ENCODE measurements around the gene MACROD2.

Gene MACROD2

DNA sequence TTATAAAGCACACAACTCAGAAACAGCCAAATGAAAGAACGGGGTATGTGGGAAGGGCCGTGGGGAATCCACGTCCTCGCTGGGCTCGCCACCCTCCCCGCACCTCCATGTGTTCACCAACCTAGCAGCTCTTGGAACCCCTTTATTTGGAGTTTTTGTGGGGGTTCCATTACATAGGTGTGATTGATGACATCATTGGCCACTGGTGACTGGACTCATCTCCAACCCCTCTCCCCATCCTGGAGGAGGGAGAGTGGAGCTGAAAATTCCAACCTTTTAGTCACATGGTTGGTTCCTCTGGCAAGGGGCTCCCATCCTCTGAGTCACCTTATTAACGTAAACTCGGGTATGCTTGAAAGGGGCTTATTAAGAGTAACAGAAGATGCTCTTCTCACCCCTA lies 934.1 kb downstream of the MACROD2 start:
- no peak for DNase-seq

DNA sequence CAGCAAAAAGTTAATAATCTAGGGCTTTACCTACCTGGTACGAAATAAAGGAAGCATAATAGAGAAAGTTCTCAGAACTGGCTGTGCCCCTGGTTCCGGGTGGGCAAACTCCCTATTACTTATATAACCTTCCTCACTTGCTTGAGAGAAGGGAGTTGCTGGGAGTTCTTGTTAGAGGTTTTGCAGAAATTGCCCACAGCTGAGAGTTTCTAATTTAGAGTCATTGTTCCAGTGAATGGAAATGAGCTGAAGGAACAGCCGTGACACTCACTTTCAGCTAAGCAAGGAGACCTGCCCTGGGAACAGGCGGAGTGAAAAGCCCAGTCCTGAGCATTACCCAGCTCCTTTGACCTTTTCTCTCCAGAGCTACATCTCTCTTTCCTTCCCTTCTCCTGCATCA lies 936.7 kb downstream of the MACROD2 start:
- no peak for DNase-seq

DNA sequence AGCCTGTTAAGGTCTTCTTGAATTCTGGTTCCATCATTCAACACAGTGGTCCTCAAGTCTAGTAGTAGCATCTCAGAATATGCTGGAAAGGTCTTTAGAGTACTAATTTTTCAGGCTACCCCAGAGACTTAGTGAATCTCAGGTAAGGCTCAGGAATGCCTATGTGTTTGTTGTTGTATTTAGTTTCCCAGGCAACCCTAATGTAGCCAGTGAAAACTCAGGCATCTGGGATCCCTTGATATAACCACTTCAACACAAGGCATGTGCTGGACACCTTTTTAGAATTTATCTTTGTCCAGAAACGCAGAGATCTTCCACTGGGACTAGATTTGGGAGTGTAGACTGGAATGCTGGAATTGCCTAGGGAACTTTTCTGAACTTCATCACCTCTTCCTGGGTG lies 940.0 kb downstream of the MACROD2 start:
- no peak for DNase-seq

DNA sequence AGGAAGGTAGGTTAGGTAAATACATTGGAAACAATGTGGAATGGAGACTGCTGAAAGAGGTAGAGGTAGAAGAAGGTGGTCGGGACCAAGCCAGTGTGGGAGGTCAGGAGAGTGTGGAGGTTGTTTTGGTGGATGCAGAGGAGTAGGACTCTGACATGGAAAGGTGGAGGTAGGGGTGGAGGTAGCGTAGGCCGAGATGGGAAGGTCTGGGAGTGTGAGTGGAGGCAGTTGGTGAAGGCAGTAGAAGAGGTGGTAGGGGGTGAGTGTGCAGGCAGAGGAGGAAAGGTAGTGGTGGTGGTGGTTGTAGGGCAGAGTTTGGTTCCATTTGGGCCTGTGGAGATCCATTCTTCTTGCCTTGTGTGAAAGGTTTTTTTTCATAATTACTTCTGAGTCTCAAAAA lies 941.7 kb downstream of the MACROD2 start:
- no peak for DNase-seq

DNA sequence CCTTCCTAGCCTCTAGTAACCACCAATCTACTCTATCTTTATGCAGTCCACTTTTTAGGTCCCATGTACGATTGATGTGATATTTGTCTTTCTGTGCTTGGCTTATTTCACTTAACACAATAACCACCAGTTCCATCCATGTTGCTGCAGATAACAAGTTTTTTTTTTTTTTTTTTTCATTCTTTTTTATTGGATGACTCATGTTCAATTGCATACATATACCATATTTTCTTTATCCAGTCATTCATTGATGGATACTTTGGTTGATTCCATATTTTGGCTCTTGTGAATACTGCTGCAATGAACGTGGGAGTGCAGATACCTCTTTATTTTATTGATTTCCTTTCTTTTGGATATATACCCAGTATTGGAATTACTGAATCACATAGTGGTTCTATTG lies 942.5 kb downstream of the MACROD2 start:
- DNase-seq = no peak

DNA sequence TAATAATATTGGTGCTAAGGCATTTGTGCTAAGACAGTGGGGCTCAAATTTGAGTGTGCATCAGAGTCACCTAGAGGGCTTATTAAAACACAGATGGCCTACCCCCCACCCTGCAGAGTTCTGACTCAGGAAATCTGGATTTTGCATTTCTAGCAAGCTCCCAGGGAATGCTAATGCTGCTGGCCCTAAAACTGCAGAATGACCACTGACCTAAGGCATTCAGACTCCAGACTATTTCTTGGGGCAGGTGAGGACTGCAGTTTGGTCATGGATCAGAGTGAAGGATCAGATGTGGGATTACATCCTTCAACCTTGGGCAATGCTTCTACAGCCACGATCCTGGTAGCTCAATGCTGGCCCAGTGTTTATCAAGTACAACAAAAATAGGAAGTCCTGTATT lies 952.2 kb downstream of the MACROD2 start:
- no peak for DNase-seq

DNA sequence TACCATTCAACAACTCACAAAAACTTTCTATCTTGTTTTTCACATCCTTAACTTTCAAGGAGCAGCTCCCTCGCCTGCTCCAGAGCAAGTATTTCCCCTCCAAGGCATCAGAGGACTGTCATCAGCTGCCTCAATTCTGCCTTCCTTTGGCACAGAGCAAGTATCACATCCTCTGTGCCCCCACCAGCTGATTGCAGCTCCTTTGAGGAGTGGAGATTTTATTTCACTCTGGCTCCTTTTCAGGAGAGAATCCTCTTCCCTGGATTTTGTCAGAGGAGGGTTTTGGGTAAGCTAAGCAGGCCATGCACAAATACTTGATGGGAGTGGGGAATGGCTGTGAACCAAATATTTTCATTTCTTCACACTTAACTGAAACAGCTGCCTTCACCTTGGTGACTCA lies 952.6 kb downstream of the MACROD2 start:
- no peak for DNase-seq

DNA sequence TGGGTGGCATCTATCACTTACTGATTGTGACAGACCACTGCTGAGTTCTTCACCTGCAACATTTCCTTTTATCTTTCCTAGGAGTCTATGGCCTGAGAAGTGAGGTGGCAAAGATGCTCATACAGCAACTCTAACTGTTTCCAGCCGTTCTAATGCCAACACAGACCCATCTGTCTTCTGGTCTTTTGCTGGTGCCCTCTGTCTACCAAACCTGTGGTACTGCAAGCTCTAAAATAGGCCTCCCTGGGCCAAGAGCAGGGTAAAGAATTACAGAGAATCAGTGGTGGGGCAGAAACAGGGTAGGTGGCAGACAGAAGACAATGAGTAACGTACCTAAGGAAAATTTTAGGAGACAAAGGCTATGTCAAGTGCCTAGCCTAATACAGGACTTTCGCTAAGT lies 953.1 kb downstream of the MACROD2 start:
- no peak for DNase-seq

DNA sequence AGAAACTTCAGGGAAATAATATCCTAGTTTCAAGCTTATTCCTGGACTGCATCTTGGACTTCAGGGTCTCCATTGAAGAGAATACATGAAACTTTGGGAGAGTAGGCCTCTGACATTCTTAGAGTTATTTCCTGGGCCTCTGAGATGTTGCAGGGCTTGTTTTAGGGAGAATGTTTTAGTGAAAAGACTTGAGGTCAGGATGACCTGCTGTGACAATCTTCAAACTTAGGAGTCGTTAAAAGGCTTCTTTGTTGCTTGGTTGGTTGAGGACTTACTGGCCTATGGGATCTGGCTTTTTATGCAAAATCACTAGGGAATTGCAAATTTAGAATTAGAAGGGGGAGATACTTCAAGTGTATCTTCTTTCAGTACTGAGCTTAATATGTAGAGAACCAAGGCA lies 955.3 kb downstream of the MACROD2 start:
- no peak for DNase-seq

DNA sequence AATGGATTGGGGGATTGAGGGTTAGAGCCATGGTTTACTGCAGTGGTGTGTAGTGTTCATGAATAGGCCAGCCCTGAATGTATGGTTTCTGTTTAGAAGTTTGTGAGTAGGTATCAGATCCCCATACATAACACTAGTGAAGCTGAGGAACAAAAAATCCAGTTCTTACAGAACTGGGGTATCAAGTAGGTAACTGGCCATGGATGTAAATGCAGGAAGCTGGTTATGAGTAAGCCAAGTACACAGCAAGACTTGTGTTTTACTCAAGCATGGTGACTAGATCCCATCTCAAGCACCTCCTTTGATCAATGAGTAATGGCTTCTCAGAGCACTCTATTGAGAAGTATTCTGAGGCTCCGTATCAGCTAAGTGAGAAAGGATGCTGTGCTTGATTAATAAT lies 955.8 kb downstream of the MACROD2 start:
- no peak for DNase-seq

DNA sequence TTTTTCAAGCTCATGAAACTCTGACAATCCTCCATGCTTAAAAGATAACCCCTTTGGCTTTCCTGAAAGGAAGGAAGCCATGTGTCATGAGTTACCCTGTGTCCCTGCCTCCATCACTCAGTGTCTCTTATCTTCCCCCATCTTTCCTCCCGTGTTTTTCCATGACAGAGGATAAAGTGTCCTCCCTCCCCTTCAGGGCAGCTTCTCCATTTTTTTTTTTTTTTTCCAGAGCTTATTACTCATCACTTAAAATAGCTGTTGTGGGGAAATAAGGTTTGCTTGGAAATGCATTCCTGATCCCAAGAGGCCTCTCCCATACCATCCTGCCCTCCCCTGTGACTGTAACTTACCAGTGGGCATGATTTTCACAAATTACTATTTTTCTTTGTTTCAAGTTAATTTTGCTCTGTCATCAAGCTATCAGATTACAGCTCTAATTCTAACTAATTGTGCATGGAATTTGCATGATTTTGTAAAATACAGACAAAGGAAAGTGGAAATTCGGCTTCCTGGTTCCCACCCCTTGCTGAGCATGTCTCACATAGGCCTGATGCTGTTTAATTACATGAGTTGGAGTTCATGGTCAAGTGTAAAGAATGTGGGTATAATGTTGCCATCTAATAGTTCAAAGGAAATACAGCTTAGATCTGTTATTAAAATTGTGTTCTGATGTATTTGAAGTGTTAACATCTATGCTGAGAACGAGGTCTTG lies 956.5 kb downstream of the MACROD2 start:
- DNase-seq = no peak

DNA sequence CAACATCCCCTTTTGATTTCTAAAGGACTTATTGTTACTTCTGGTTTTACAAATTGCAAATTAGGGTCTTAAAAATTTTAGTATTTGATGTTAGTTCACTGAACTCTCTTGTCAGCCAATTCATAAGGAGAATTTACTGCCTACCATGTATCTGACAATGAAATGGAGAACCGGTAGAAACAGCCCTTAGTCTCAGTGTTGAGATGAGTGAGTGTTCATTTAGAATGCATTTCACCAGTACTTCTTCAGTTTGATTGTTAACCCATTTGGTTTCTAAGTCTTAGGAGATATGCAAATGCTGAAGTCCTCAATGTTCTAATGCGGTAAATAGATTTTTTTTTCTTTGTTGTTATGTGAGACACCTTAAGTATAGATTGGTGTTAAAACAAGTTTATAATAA lies 958.4 kb downstream of the MACROD2 start:
- DNase-seq = no peak

DNA sequence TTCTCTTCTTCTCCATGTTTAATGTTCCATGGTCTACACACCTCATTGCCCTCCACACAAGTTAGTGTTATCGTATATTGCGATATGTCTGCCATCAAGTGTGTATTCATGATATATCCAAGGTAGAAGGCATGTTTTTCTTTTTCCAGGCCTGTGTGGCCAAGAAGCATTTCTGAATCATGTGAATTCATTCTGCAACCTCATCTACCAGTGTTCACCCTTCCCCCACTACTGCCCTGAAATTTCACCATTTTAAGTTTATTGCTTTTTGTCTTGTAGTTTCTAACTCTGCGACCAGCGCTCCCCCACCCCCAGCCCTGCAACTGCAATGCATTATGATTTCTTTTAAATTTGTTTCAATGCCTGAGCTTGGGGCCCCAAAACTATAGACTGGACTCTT lies 960.1 kb downstream of the MACROD2 start:
- no peak for DNase-seq

DNA sequence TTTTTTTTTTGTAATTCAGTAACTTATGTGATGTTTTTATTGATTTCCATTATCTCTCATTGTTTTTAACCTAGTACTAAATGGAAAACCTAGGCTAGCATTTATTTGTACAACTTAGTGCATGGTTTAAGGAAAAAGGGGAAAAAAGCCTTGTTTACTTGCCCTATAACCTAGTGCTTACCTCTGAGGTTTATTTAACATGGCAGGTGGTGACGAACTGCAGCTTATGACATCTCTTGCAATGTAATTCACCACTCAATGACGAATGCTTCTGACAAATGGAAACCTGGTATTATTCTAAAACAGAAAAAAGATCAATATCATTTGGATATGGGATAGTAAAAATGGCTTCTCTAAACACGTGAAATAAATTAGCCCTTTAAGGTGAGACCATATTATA lies 960.7 kb downstream of the MACROD2 start:
- DNase-seq = no peak

DNA sequence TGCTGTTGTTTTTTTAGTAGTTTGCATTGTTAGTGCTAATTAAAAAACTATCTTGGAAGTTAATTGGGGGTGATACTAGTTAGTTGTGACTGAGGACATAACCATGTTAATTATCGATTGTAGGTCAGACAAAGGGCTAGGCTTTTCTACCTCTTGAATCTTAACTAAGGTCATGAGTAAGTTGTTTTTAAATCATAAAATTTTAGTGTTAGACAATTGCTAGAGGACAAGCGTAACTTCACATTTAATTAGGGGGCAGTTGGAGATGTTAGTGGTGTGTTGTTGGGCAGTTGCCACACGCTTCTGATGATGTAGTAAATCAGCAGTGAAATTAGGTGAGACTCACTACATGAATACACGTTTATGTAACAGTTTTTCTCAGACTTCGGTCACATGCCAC lies 961.2 kb downstream of the MACROD2 start:
- no peak for DNase-seq

DNA sequence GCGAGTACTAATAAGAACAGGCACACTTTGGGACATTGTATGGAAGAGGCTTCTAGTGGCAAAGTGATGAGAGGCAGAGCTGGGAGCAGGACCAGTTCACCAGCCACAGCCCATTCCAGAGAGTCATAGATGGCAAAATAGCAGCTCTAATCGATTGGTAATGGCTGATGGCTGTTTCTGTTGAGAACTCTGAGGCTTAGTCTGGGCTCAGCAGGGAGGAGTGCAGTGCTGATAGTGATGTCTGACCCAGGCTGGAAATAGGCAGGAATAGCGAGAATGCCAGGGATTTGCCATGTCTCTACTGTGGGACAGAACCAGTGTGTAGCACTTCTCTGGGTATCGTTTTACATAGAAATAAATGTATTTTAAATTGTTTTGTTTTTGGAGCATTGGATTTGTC lies 962.1 kb downstream of the MACROD2 start:
- DNase-seq = no peak

DNA sequence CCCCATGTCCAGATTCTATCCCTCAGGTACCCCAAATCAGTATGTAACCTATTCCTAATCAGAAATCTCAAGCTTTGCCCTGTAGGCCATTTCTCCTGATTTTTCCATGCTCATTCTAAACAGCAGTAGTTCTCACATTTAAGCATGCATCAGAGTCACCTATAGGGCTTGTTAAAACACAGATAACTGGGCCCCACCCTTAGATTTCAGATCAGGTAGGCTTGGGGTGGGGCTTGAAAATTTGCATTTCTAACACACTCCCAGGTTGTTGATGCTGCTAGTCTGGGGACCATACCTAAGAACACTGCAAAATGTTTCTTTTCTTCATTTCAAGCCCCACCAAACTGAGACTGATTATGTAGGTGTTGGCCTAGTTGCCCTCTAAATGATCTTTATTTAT lies 963.3 kb downstream of the MACROD2 start:
- DNase-seq = no peak

DNA sequence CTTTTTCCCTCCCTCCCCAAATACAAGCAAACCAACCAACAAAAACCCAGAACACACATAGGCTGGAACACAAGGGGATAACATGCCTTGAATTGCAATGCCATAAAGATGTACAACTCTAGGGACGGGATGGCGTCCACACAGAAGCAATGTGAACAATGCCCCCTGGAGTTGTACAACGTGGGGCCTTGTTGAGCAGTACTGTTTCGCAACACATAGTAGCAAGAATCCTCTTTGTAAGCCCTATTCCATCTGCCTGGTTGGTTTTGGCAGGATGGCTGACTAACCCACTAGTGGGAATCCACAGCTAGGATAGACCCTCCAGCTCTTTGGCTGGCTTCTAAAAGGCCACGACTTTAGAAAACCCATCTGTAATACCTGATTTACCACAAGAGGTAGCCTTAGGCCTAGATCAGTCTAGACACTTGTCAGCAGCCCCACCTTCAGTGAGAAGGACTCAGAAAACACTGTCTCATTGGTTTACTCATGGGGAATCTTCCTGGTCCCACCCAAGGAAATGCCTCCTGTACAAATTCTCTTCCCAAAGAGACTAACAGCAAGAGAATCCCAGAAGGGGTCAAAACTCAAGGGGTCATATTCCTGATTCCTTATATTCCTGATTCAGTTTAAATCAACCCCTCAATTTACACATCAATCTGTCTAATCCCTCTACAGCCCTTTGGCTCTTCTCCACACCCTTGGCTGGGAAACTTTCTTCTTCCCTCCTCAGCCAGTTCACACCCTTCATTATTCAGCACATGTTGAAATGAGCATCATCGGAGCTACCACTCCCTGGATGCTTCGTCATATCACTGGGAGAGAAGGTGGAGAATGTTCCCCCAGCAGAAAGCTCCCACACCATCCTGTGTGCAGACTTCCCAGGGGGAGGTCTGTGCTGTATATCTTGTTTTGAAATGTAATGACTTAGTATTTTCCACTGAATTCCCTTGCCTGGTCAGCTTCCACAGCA lies 964.5 kb downstream of the MACROD2 start:
- DNase-seq = no peak

DNA sequence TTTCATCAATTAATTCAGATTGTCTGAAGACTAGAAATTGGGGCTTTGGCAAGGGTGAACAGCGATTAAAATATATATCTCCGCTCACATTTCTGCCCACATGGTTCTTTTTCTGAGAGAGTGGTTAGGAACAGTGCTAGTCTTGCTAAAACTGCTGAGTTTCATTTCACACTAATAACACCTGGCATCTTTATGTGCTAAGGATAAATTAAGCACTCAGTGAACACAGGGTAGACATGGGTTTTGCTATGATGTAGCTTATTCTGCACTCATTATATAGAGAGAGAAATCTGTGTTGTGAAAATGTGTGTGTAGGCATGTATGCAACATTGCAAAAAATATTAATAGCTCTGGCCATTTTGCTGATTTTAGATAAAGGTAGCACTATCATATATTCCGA lies 965.5 kb downstream of the MACROD2 start:
- no peak for DNase-seq

DNA sequence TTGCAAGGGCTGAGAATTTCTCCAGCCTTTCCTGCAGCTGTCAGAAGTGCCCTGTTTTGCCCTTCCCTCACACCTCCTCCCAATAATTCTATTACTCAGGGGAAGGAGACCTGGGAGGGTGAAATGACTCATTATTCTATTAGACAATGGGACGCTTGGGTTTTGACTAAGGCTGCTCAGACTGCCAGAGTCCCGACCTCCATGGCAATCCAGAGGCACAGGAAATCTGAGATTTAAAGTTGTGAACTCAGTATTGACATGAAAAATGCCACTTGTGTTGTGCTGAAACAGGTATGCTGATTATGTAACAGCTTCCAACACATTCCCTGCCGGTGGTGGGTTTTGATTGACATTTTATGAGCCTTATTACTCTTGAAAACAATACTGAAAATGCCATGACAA lies 967.9 kb downstream of the MACROD2 start:
- DNase-seq = no peak

DNA sequence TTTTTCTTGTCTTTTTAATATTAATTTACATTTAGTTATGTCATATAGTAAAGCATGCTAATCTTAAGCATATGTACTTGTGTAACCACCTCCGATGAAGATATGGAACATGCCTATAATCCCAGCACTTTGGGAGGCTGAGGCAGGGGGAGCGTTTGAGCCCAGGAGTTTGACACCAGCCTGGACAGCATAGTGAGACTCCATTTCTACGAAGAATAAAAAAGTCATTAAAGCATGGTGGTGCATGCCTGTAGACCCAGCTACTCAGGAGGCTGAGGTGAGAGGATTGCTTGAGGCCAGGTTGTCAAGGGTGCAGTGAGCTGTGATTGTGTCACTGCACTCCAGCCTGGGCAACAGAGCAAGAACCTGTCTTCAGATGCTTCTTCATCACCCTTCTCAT lies 970.9 kb downstream of the MACROD2 start:
- DNase-seq = no peak

DNA sequence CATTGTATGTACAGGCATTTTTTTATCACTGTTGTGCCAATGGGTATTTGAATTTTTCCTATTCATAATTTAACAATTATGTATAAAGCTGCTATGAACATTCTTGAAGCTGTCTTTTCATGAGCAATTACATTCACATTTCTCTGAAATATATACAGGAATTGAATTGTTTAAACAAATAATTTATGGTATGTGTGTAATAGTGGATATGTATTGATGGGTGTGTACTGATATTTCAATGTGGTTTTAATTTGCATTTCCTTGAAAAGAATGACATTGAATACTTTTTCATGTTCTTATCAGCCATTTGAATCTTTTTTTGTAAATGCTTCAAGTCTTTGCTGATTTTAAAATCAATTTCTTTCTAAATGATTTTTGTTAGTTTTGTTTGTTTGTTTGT lies 971.5 kb downstream of the MACROD2 start:
- DNase-seq = no peak

DNA sequence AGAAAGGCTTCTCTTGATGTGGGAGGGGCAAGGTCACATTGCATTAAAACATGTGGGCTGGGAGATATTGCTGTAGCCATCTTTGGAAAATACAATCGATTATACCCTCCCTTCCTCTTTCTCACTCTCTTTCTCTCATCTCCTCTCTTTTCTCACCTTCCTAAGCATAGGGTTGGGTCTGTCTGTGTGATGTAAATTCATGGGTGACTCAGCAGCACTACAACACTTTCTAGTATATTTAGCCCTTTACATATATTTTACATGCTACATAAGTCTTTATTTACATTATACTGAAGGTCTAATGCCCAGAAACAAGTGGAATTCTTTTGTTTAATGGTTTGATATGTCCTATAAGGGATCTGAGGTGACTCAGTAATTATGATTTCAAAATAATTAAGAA lies 976.9 kb downstream of the MACROD2 start:
- no peak for DNase-seq

DNA sequence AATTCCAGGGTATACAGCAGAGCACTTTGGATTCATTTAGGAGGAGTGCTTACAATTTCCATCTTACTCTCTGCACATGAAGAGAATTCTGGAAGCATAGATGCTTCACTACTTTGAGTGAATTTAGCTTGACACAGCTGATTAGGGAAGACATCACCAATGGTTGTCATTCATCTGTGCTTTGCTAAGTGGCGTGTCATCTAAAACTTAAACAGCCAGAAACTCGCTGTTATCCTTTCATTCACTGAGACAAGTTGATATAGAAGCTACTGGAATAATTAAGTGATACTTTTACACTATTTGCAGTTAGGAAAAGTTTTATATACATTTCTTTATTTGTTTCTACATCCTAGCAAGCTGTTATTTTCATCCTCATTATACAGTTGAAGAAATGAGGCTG lies 977.4 kb downstream of the MACROD2 start:
- no peak for DNase-seq
